HG03139 (cell line): ENCODE results near the gene FADS3.
"Not testable (repeated sequence)": the region's sequence is repeated elsewhere in the genome, so short reads cannot be mapped to it uniquely, and the experiment has no call there.

Experiments used
- ATAC-seq: cut with Tn5 transposase; IDR thresholded peaks from one replicate; pipeline ENCODE4 v1.9.1; 2021; ENCODE audit not compliant: unreplicated experiment

Gene FADS3

DNA sequence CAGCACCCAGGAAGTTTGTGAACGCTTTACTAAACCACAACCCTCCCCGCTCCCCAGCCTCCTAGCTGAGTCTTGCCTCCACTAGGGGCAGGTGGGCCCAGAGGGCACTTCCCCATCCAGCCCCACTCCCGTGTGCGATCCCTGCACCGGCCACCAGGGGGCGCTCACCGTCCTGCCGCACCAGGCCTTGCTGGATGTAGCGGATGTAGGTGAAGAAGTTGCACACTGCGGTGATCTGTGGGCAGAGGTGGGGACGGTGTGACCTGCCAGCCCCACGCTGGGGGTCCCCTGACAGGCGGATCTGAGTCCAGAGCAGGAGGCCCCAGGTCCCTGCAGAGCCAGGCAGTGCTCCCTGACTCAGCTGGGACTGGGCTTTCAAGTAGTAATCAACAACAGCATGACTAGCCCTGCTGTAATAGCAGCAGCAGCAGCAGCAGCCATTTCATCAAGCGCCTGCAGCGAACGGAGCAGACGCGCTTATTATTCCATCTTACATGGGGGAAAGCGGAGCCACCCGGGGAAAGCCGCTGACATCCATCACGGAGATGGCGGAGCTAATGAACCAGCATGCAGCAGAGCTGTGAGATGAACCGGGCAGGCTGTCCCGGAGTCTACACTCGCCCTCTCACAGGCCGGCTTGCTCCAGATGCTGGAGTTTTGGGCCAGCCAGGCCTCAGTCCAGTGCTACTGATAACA is 7.9 kb upstream of the FADS3 start:
- peak; percentile 65 for ATAC-seq

- no peak for ATAC-seq
Observed at GRCh38 chr11:61898247-61898582, 6.9 kb upstream of the FADS3 start.

DNA sequence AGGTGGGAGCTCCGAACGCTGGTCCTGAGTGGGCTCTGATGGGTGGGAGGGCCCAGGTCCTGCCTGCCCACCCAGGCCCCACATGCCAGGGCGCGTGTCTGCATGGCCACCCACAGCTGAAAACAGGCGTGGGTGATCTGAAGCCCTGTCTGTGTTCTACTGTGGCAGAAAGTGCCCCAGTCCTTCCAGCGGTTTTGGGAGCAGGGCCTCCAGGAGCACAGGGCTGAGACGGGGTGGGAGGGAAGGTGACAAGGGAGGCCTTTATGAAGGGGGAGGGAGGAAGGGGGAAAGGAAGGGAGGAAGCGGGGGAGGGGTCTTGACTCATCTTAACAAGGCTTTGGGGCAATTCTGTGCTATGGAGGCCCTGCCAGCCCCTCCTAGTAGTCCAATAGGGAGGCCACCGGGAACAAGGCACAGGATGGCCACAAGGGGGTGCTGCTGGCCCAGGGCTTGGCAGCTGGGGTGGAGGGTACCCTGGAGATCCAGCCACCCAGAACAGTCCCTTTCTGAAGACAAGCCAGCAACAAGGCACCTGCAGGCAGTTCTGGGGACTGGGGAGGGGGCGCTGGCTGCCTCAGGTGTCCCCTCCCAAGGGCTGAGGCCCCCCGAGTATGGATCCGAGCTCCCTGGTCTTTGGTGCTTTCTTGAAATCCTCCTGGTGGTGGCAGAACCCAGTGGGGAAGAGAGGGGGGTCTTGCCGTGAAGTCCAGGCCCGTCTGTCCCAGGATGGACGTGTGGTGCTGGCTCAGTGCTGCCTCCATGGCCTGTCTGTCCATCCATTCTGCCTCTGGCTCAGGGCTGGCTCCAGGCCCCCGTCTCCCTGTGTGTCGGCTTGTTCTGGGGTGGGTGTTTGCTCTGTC is 6.3 kb upstream of the FADS3 start:
- no peak for ATAC-seq

DNA sequence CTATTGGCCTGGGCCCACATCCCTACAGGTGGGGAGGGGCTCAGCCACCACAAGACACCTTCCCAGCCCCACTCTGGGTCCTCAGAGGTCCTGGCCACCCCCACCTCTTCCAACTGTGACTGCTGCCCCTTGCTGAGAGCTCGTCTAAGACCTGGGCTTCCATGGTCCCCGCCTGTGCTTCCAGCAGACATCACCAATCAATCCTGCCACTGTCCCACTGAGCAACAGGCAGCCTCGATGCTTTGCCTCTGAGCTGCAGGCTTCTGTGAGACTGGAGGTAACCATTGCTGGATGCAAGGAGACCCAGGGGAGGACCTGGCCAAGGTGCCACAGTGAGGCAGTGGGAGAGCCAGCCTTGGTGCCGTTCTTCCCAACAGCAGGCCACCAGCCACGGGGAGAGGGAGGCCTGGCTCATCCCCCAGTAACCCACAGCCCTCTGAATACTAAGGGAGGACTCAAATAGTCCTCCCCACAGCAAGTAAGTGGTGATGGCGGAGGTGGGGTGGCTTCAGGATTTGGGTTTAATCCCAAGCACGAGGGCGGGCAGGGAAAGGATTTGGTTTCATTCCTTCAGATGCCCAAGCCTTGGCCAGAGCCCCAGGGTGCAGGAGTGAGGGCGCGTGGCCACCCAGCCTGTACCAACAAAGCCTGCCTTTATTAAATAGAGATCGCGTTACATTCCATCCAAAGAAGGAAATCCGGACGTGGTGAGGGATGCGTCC is 5.5 kb upstream of the FADS3 start:
- no peak for ATAC-seq

GRCh38 chr11:61895718-61896059 is 4.3 kb upstream of the FADS3 start:
- no peak for ATAC-seq

DNA sequence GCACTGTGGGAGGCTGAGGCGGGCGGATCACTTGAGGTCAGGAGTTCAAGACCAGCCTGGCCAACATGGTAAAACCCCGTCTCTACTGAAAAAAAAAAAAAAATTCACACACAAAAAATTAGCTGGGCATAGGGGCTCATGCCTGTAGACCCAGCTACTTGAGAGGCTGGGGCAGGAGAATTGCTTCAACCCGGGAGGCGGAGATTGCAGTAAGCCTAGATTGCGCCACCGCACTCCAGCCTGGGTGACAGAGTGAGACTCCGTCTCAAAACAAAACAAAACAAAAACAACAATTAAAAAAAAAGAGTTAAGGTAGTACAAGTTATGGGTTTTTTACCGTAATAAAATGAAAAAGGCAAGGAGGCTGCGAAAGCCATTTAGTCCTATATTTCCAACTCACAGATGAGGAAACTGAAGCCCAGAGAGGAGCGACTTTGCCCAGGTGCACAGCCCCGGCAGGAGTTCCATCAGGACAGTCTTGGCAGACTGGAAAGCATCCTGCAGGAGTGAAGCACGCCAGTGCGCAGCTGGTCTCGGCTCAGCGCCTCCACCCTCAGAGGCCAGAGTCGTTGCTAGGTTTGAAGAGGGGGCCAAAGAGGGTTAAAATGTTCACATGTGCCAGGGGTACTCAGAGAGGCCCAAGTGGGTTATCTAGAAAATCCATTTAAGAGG is 3.8 kb upstream of the FADS3 start:
- no peak for ATAC-seq

DNA sequence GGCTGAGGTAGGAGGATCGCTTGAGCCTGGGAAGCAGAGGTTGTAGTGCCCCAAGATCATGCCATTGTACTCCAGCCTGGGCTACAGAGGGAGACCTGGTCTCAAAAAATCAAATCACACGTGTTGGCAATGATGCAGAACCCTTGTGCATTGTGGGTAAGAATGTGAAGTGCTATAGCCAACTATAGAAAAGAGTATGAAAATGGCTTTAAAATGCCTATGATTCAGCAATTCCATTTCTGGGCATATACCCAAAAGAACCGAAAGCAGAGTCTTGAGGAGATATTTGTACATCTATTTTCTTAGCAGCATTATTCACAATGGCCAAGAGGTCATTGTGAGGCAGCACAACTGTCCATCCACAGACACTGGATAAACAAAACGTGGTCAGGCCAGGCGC is 2.6 kb upstream of the FADS3 start:
- no peak for ATAC-seq

GRCh38 chr11:61892085-61892370 is 683 bp upstream of the FADS3 start:
- no peak for ATAC-seq

DNA sequence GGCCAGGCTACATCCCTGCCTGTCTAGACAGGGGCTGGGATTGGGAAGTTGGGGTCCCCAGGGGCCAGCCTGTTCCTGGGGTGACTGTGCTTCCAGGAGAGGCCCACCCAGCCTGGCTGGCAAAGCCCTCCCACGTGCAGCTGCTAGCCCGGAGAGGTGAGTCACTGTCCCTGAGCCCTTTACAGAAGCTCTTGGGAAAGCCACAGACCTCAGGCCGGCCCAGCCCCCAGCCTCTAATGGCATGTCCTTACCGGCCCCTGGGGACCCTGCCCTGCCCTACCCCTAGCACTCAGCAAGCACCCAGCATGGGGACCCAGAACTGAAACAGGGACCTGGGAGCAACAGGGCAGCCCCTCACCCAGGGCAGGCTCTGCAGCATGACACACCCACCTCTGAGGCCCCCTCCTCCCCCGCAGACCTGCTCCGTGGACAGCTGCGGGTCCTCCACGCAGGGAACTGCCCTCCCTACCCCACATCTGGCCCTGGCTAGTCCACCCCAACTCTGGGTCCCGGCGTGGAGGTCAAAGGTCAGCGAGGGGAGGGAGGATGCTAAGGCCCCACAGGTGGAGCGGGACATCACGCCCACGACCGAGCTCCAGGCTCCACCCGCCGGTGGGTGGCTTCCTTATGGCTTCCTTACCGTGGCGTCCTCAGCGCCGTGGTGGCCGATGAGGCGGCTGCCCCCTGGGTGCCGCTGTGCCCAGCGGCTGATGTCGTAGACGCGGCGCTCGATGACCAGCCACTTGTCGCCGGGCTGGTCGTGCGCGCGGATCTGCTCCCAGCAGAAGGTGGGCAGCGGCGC is 615 bp downstream of the FADS3 start:
- no peak for ATAC-seq

GRCh38 chr11:61889831-61890230 is 1.5 kb downstream of the FADS3 start:
- ATAC-seq = no peak

DNA sequence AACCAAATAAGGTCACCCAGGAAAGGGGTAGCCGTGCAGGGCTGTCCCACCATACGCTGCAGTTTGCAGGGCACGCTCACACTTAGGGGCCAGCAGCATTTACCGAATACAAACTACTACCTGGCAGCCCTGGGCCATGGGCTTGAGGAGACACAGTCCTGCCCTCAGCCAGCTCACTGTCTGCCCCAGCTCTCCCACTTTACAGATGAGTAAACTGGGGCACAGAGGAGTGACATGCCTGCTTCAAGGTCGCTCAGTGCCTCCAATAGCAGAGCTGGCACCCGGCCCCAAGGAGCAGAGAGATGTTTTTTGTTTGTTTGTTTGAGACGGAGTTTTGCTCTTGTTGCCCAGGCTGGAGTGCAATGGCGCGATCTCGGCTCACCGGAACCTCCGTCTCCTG is 2.8 kb downstream of the FADS3 start:
- ATAC-seq = no peak

- ATAC-seq = no peak
Observed at GRCh38 chr11:61887839-61888494, 3.4 kb downstream of the FADS3 start.

DNA sequence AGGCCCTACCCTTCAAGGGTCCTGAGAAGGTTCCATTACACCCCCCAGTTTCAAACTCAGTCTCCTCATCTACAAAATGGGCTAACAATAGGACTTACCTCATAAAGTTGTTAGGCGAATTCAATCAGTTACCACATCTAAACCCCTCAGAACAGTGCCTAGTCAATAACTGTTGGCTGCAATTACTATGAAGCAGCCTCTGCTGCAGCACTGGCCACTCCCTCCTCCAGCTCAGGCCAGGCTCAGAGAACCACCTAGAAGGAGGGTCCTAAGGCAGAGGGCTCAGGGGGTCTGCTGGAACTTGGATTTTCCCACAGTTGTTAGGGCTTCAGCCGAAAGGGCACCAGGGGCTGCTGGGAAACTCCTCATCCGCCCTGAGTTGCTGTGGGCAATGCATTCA is 4.7 kb downstream of the FADS3 start:
- no peak for ATAC-seq

- ATAC-seq = no peak
Observed at GRCh38 chr11:61885784-61886580, 5.4 kb downstream of the FADS3 start.

DNA sequence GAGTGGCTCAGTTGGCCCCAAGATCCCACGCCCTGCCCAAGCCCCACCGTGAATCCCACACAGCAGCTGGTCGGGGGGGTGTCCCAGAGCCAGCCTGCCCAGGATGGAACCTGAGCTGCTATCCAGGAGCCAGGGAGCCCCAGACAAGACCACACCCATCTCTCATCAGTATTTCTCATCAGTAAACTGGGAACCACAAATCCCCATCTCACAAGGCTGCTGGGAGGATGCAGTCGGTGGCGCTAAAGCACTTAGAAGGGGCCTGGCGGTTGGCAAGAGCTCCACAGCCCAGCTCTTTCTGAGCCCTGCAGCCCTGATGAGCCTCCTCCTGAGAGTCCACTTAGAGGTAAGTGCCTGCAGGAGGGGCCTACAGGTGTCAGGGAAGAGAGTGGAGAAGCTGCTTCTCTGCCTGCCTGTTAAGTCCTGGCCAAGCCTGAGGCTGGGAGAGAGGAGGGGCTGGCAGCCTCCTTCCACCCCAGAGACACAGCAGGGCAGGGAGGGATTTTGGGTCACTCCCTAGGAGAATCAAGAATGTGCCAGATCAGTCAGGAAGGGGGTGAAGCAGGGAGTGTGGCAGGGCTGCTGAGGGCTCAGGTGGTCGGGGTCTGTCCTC is 6.1 kb downstream of the FADS3 start:
- ATAC-seq = no peak

DNA sequence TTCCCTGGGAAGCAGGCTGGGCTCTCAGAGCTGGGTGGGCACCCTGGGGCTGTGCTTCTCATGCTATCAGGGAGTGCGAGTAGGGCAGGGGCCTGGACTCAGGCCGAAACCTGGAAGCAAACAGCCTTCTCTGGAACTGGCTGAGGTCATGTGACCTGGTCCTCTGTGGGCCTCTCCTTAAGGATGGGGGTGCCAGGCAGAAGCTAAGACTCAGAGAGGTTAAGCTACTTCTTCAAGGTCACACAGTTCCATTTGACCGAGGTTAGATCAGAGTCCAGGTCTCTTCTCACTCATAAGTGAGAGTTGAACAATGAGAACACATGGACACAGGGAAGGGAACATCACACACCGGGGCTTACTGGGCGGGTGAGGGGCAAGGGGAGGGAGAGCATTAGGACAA is 7.4 kb downstream of the FADS3 start:
- ATAC-seq = no peak

- ATAC-seq = no peak
Observed at GRCh38 chr11:61883327-61883726, 8.0 kb downstream of the FADS3 start.

GRCh38 chr11:61882879-61883278 is 8.5 kb downstream of the FADS3 start:
- ATAC-seq = no peak

- not testable (repeated sequence) for ATAC-seq
Observed at GRCh38 chr11:61882267-61882666, 9.1 kb downstream of the FADS3 start.
